SIG-M5 treated with dmso at 0.1 percent for 504 hours (cell line): ENCODE data around the gene EXTL1.

Source experiments
- DNase-seq: peaks from one replicate; lab custom pipeline; 2025; ENCODE audit not compliant: unreplicated experiment; lab: John Stamatoyannopoulos, UW

The EXTL1 gene

DNA sequence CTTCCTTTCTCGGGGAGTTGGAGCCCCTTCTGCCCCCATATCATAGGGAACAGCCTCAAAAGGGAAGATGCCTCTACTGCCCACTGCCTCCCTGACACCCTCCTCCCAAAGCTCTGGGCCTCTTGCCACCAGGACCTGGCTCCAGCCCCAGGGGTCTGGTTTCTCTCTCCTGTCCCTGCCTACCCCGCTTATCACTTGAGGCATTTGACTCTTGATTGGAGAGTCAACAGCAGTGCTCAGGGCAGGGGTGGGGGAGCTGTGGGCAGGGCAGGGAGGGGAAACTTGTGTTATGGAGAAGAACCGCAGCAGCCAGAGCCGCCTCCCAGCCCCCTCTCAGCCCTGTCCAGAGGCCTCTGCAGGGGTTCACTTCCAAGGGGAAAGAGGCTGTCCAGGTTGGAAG lies 45.3 kb downstream of the EXTL1 start:
- DNase-seq: no peak

DNA sequence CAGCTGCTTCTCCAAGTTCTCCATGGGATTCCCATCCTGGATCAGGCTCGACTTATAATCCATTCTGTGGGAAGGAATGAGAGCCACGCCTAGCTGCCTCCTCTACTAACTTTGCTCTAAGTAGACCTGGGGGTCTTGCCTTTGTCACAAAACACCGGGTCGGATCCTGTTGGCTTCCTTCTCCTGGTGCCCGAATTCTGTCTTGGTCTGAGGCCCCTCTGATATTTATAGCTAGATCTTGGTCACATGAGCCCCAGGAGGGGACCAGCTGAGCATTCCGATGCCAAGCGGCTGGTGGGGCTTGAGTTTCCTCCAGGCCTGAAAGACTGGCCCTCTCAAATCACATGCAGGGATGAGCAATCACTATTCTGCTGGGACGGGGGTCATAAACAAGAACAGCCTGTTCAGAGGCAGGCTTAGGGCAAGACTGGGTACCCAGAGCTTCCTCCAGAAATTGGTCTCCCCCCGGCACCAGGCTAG lies 45.9 kb downstream of the EXTL1 start, which contains the start of gene TRIM63:
TSS of gene TRIM63 (minus strand) at position 199 of the 480 bp plus-strand sequence. CDS start at position 63, 136 bp downstream.
- no peak for DNase-seq

DNA sequence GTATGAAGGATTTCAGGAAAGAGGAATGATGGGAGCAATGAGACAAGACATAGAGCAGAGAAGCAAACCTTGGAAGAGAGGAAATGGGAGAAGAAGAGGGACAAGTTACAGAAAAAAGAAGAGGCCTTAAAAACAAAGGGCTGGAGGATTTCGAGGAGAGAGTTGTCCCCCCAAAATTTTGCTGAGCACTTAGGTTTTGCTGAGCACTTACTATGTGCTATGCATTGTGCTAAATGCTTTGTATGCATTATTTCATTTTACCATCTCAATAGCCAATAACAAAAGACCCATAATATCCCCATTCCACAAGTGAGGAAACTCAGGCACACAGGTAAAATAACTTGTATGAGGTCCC lies 48.3 kb downstream of the EXTL1 start:
- DNase-seq: no peak

DNA sequence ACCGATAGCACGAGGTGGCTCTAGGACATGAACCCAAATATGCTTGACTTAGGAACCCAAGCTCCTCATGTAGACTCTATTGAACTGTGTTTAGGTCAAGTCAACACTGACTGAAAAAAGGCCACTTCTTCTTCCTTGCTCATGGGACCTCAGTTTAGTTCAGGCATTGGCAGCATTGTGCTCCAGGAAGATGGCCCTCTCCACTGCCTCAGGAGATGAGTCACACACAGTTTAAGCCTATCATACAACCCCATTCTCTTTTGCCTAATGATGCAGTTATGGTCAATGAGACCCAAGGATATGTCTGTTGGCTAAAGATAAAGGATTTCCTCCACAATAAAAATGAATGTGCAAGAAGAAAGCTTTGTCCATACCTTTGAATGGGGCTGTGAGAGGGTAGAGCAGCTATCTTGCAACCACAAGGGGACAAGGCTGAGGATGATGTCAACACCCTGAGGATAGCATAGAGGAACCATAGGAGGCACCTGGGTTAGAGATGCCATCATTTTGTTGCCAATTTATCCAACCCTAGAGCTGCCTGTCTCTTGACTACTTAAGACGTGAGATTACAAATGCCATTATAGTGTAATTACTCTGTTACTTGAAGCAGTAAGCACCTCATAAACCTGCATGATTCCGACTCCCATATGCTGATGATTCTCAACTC lies 48.9 kb downstream of the EXTL1 start:
- no peak for DNase-seq

DNA sequence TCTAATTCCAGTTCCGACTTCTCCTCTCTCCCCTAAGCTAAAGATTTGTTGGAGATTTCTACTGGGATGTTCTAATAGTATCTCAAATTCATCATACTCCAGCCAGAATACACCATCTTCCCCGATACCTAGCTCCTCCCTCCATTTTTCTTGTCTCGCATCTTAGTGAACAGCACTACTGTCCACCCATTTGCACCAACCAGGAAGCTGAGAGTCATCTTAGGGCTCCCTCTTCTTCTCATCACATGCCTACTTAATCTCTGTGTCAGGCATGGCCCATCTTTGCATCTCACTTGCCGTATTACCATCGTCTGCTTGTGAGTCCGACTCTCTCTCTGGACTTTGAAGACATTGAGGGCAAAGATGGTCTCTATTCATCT lies 49.4 kb downstream of the EXTL1 start:
- DNase-seq: no peak

DNA sequence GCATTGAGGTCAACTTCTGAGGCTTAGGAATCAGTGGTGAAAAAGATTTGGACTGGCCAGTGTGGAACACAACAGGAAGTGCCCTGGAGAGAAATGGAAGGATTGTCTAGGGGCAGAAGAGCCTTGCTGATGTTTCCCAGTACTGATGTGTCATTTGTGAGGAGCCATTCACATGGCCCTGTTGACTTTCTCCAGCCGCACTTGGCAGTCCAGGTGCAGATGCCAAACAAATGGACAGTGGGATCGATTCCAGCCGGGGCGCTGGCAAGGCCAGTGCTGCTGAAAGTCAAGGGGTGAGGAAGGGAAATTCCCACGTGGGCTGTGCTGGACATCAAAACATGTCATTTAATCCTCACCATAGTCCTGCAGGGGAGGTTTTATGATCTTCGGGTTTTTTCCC lies 50.7 kb downstream of the EXTL1 start:
- DNase-seq: no peak

DNA sequence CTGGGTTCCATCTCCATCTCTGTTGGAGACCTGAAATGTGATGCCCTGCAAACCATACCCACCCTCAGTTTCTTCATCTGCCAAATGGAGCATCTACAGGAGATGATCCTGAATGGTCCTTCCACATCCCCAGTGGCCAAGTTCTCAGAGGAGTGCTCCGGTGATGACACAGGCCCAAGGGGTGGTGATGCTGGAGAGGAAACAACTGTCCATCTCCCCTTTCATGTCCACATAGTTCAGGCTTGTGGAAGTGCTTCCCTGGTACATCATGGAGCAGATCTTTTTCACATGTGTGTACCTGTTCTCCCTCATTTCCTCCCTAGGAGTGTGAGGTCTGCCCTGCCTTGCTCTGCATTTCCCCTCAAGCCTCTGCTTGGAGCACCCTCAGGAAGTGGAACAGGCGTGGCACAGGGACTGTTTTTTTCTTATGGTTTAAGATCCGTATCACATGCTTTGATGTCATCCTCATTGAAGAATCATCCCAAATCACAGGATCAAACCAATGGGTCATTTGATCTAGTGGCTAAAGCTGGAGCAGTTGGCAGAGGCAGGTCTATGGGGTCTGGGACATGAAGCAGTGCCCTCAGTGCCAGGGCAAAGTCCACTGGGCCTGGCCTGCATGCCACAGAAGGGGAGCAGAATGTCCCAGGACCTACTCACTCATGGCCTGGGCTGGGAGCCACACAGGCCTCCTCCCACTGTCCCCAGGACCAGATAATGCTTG lies 54.0 kb downstream of the EXTL1 start:
- no peak for DNase-seq

DNA sequence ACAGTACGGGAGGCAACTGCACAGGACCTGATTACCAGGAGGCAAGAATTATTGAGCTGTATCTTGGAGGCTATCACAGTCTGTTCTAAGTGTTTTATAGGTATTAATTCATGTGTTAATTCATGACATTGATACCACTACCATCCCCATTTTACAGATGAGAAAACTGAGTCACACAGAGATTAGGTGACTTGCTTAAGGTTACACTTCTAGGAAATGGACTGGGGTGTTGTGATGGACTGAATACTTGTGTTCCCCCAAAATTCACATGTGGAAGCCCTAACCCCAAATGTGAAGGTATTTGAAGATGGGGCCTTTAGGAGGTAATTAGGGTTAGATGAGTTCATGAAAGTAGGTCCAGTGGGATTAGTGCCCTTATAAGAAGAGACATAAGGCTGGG lies 55.9 kb downstream of the EXTL1 start:
- no peak for DNase-seq

DNA sequence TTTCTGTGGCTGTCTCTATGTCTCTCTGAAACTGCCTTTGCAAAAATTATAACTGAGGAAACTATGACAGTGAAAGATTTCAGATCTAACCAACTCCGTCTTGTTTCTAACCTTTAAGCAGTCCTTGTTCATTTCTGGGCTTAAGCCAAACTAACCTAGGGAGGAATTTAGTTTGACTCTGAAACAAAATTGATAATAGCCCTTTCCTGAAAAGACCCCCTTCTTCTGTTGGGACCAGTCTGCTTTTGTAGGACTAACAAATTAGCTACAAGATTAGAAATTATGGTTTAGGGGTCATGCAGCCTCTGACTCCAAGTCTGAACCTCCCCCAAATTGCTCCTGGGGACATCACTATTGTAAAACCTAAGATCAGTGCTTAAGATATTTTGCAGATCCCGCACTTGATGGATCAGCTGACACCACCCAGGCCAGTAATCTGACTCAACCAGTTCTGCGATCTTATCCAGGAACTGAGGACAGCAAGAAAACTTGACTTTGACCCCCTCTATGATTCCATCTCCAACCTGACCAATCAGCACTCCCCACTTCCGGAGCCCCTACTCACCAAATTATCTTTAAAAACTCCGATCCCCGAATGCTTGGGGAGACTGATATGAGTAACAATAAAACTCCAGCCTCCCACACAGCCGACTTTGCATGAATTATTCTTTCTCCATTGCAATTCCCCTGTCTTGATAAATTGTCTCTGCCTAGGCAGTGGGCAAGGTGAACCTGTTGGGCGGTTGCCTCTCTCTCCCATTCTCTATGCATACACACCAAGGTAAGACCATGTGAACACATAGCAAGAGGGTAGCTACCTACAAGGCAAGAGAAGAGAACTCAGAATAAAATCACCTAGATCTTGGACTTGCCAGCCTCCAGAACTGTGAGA lies 57.0 kb downstream of the EXTL1 start:
- no peak for DNase-seq

DNA sequence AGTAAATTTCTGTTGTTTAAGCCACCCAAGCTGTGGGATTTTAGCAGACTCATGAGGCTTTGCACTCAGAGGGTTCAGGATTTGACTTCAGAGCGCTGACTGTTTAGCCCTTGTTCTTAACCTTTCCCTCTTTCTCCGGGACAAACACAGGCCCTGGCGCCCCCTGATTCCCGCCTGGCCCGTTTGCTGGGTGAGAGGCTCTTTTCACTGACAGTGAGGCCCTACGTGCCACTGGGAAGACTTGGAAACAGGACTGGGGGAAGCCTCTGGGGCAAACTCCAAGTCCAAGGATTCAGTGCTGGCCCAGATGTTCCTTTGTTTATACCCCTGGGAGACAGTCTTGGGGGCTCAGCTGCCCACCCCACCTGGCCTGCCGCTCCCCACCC lies 57.6 kb downstream of the EXTL1 start:
- DNase-seq: no peak

DNA sequence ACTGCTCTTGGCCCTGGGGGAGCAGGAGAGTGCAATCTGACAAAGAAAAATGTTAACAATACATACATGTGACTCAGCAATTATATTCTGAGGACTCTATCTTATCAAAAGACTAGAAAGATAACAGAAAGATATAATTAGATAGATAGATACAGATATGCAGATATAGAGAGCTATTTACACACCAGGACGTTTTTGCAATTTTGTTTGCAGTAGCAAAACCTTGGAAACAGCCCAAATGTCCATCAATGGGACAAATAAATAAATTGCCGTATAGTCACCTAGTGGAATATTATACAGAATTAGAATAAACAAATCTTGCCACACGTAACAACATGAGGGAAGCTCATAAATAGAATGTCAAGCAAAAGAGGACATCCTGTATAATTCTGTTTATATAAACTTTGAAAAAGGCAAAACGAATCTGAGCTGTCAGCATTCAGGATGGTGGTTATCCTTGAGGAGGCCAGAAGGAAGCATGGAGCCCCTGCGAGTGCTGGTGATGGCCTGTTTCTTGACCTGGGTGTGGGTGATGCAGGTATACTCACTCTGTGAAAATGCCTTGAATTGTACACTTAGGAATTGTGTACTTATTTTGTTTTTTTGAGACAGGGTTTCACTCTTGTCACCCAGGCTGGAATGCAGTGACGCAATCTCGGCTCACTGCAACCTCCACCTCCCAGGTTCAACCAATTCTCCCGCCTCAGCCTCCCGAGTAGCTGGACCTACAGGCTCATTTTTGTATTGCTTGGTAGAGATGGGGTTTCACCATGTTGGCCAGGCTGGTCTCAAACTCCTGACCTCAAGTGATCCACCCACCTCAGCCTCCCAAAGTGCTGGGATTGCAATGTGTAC lies 58.6 kb downstream of the EXTL1 start:
- no peak for DNase-seq

DNA sequence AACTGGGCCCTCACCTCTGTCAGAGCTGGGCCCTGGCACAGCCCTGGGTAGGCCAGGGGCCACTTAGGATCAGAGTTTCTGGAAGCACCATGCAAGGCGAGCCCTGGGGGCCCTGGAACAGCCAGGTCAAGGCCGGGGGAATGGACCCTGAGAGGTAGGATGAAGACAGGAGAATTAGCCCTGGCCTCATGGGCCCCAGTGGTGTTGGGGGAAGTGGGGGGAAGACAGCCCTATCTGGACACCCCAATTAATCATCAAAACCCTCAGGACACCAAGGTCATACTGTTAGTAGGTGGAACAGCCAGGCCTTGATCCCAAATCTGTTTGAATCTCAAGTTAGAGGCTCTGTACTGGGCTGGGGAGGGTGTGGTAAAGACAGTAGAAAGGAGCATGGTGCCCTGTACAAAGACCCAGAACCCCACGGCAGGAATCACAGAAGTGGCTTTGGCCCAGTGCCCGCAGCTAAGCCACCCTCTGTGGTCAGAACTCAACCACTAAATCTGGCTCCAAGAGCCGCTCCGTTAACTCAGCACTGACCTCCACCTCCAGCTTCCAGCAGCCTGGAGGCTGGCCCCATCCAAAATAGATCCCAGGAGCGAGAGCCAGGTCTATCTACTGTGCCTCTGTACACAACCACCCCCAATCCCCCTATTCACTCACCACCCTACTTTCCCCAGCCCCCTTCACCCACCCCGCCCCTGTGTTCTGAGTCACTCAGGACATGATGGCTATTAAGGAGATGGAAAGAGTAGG lies 59.9 kb downstream of the EXTL1 start:
- DNase-seq: no peak

DNA sequence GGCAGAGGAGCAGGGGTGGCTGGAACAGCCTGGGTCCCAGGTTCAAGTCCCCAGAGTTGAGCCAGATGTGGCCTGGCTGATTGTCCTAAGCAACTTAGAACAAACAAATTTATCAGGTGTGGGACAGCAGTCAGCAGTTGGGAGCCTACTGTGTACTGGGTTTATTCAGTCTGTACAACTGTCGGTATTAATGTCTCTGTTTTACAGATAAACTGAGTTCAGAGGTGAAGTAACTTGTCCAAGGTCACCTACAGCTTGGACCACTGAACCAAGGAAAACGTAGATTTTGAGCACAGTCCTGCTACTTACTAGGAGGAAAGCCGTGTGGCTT lies 60.4 kb downstream of the EXTL1 start:
- no peak for DNase-seq

DNA sequence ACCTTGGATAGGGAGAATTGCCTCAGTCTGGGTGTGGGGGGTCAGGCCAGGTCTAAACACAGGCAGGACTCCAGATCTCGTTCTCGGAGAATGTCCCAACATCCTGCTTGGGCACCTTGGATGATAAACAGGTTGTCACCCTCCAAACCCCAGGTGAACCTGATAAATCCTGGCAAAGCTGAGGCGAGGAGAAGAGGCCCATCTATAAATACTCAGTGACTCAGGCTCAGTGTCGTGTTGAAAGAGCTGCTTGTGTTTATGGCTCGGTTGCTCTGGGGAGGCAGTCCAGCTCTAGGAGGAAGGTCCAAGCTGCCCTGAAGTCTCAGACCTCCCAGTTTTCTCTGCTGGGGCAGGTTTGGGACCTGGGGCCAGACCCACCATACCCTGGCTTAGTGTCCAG lies 61.6 kb downstream of the EXTL1 start:
- no peak for DNase-seq

DNA sequence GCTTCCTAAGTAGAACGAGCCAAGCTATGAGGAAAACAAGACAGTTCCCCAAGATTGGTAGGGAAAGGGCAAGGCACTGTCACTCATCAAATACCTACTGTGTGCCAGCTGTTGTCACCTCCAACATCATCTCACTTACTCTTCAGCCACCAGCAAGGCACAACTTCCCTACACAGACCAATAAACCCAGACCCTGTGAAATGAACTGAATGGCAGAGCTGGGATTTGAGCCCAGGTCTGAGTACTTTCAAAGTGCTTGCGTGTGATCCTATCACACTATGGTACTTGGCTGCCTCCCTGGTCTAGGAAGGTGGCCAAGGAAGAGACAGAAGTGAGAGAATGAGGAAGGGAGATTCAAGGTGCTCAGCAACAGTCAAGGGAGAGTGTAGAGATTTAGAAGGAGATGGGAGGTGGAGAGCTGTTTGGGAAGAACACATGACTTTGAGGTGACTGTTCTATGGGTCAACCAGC lies 62.6 kb downstream of the EXTL1 start:
- no peak for DNase-seq

DNA sequence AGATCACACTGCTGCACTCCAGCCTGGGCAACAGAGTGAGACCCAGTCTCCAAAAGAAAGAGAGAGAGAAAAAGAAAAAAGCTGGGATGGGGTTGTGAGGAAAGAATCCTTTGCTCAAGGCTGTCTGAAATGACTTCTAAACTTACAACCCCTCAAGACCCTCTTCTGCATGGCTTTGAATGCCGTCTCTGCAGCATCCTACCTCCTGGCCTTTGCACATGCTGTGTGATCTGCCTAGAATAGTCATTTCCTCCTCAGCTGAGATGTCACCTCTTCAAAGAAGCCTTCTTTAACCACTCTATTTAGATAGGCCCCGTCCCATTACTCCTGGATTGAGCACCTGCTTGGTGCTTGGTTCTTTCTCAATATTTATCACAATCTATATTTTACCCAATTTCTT lies 63.3 kb downstream of the EXTL1 start:
- DNase-seq: no peak
